Hepatocyte (in vitro differentiated cells): Measurements from ENCODE around the gene SCGB2A2. TPM values are rescaled to one million over a fixed set of nuclear protein-coding genes. Genes with fewer than 3 reads are reported as not detected.
A peak's percentile ranks its signal among the peaks of the same experiment; 100 is the strongest.

Experiments
- DNase-seq: peaks from one replicate; pipeline ENCODE4 v3.0.0-alpha.2; 2016; ENCODE audit warnings: low spot score
- H2AFZ ChIP-seq: fragments of 200-600 bp; sonication (generic); 2 replicates; pipeline ENCODE4 v1.6.0; 2016; ENCODE audit warnings: antibody characterized with exemption, mild to moderate bottlenecking
- H3K27ac ChIP-seq: fragments of 200-600 bp; sonication (generic); 2 replicates; pipeline ENCODE4 v1.5.1; 2016; ENCODE audit warnings: mild to moderate bottlenecking
- H3K27me3 ChIP-seq: fragments of 200-600 bp; sonication (generic); 2 replicates; pipeline ENCODE4 v1.6.1; 2016
- H3K36me3 ChIP-seq: fragments of 200-600 bp; sonication (generic); replicated peaks from 2 replicates; pipeline ENCODE4 v1.5.1; 2016; ENCODE audit warnings: low read depth; ENCODE audit not compliant: insufficient read depth
- H3K4me1 ChIP-seq: fragments of 200-600 bp; sonication (generic); 2 replicates; pipeline ENCODE4 v1.5.1; 2016; ENCODE audit warnings: mild to moderate bottlenecking, moderate library complexity; ENCODE audit not compliant: insufficient read depth
- H3K4me2 ChIP-seq: fragments of 200-600 bp; sonication (generic); 2 replicates; pipeline ENCODE4 v1.6.0; 2016
- H3K4me3 ChIP-seq: fragments of 200-600 bp; sonication (generic); 2 replicates; pipeline ENCODE4 v1.5.1; 2016; ENCODE audit warnings: mild to moderate bottlenecking
- H3K79me2 ChIP-seq: fragments of 200-600 bp; sonication (generic); 2 replicates; pipeline ENCODE4 v1.6.0; 2017; ENCODE audit warnings: mild to moderate bottlenecking
- H3K9me2 ChIP-seq: fragments of 200-600 bp; sonication (generic); replicated peaks from 2 replicates; pipeline ENCODE4 v1.6.0; 2017; ENCODE audit warnings: mild to moderate bottlenecking; ENCODE audit not compliant: insufficient read depth
- H3K9me3 ChIP-seq: fragments of 200-600 bp; sonication (generic); 2 replicates; pipeline ENCODE4 v1.5.1; 2016; ENCODE audit warnings: low read depth, mild to moderate bottlenecking
- H4K20me1 ChIP-seq: fragments of 200-600 bp; sonication (generic); 2 replicates; pipeline ENCODE4 v1.6.0; 2016; ENCODE audit warnings: mild to moderate bottlenecking; ENCODE audit not compliant: insufficient read depth, poor library complexity, severe bottlenecking
- CTCF ChIP-seq: fragments of 200-600 bp; sonication (generic); IDR thresholded peaks from 2 replicates; pipeline ENCODE4 v1.5.1; 2016; ENCODE audit warnings: antibody characterized with exemption, mild to moderate bottlenecking; ENCODE audit not compliant: poor library complexity
- EZH2 ChIP-seq: fragments of 200-600 bp; sonication (generic); IDR thresholded peaks from 2 replicates; pipeline ENCODE4 v1.6.1; 2016; ENCODE audit warnings: antibody characterized with exemption, mild to moderate bottlenecking, borderline replicate concordance
- EZH2phosphoT487 ChIP-seq: fragments of 200-600 bp; sonication (generic); IDR thresholded peaks from one replicate; pipeline ENCODE4 v1.6.1; 2018; ENCODE audit warnings: antibody characterized with exemption, mild to moderate bottlenecking, low read depth, moderate library complexity; ENCODE audit not compliant: unreplicated experiment, severe bottlenecking
- WGBS: methylation state at CpG from one replicate; pipeline ENCODE4 v1.1.6; 2016; ENCODE audit warnings: low lambda C conversion rate; ENCODE audit errors: missing lambda C conversion rate; 5-methylcytosine and 5-hydroxymethylcytosine counted together
- polyA plus RNA-seq: library from polyadenylated mRNA; unstranded; fragments of >200 nt; fragmentation: Nextera tagmentation; extraction: Ambion mirVana; gene quantifications from 2 replicates; pipeline ENCODE4 v1.2.1, GENCODE V29; 2016
- total RNA-seq: library from RNA; depleted of rRNA; stranded (reverse); fragments of >200 nt; gene quantifications from 2 replicates; pipeline ENCODE4 v1.2.3, GENCODE V29; 2014

Gene SCGB2A2
- total and polyA plus RNA-seq, 2 experiments from 2014 or later = not detected

- no peaks in the 10 kb centered on the region for H4K20me1 ChIP-seq
- no peak for DNase-seq
- H2AFZ ChIP-seq = no peak overlapping the region
These were observed 10.5 kb downstream of the SCGB2A2 start for GRCh38 chr11:62280452-62280851.

GRCh38 chr11:62295504-62295903, 25.5 kb downstream of the SCGB2A2 start:
- peak; percentile 69 for DNase-seq
- no peak overlapping the region for H3K4me3 ChIP-seq
- no peak overlapping the region for H2AFZ ChIP-seq
- no peak overlapping the region for H3K4me2 ChIP-seq
- H3K27ac ChIP-seq = no peak overlapping the region
- H3K27me3 ChIP-seq = no peaks in the 10 kb centered on the region
- WGBS = 63% methylated on average over 2 of the region's 2 CpGs
- no peaks in the 10 kb centered on the region for H3K36me3 ChIP-seq
- no peaks in the 10 kb centered on the region for H3K9me3 ChIP-seq
- no peaks in the 10 kb centered on the region for H3K9me2 ChIP-seq
- TF ChIP-seq EZH2phosphoT487 (no peak), CTCF (no peak), EZH2 (no peak)
- H4K20me1 ChIP-seq = no peaks in the 10 kb centered on the region
- H3K79me2 ChIP-seq = no peaks in the 10 kb centered on the region
- H3K4me1 ChIP-seq = no peaks in the 10 kb centered on the region

More at GRCh38 chr11:62280452-62280851, 10.5 kb downstream of the SCGB2A2 start:
- Histone ChIP-seq H3K27me3 (no peaks in the 10 kb centered on the region), H3K79me2 (no peaks in the 10 kb centered on the region), H3K9me2 (no peaks in the 10 kb centered on the region), H3K4me2 (no peak overlapping the region), H3K36me3 (no peaks in the 10 kb centered on the region), H3K9me3 (no peaks in the 10 kb centered on the region), H3K4me1 (no peaks in the 10 kb centered on the region), H3K4me3 (no peak overlapping the region), H3K27ac (no peak overlapping the region)
- TF ChIP-seq EZH2 (no peak), EZH2phosphoT487 (no peak), CTCF (no peak)

- WGBS = 77% methylated on average over 7 of the region's 7 CpGs
- H3K27me3 ChIP-seq = peaks cover 6% of the 10 kb centered on the region
- no peak within 1 kb of the TSS for H2AFZ ChIP-seq
- DNase-seq = no peak
- H3K9me2 ChIP-seq = no peaks in the 10 kb centered on the region
- no peaks in the 10 kb centered on the region for H3K9me3 ChIP-seq
- no peak for TF ChIP-seq CTCF
- TF ChIP-seq EZH2 = no peak
- TF ChIP-seq EZH2phosphoT487 = no peak
- H3K4me2 ChIP-seq = no peak within 1 kb of the TSS
- H3K79me2 ChIP-seq = no peaks in the 10 kb centered on the region
- no peaks in the 10 kb centered on the region for H3K36me3 ChIP-seq
- H3K27ac ChIP-seq = no peak within 1 kb of the TSS
- no peaks in the 10 kb centered on the region for H3K4me1 ChIP-seq
- H3K4me3 ChIP-seq = no peak within 1 kb of the TSS
- H4K20me1 ChIP-seq = no peaks in the 10 kb centered on the region
These were observed 29.0 kb downstream of the SCGB2A2 start, which contains the start of gene SCGB1D4 for GRCh38 chr11:62298975-62299374. Gene SCGB1D4 (minus strand): TSS chr11:62299075. CDS start chr11:62299010, 65 bp downstream.

- Histone ChIP-seq H3K36me3 (no peaks in the 10 kb centered on the region), H4K20me1 (no peaks in the 10 kb centered on the region), H2AFZ (no peak overlapping the region), H3K9me3 (peaks cover 4% of the 10 kb centered on the region), H3K79me2 (no peaks in the 10 kb centered on the region), H3K4me1 (no peaks in the 10 kb centered on the region), H3K9me2 (no peaks in the 10 kb centered on the region), H3K27ac (no peak overlapping the region), H3K4me2 (no peak overlapping the region), H3K4me3 (no peak overlapping the region), H3K27me3 (peaks cover 9% of the 10 kb centered on the region)
- peak; percentile 25 for DNase-seq
- no peak for TF ChIP-seq EZH2phosphoT487
- no peak for TF ChIP-seq CTCF
- TF ChIP-seq EZH2 = no peak
- 22% methylated on average over 6 of the region's 6 CpGs for WGBS
These were observed 36.3 kb downstream of the SCGB2A2 start for GRCh38 chr11:62306227-62306626.
